Embryonic facial prominence (tissue), 1 donor: ENCODE data around the gene MAN1B1.
"Not testable (repeated sequence)": the region's sequence is repeated elsewhere in the genome, so short reads cannot be mapped to it uniquely, and the experiment has no call there.

Experiments
- DNase-seq: peaks from one replicate; pipeline ENCODE4 v3.0.0-alpha.2; 2016; ENCODE audit errors: extremely low spot score

The MAN1B1 gene

GRCh38 chr9:137110147-137110910, 23.5 kb downstream of the MAN1B1 start:
- DNase-seq = no peak

GRCh38 chr9:137110911-137111787, 24.4 kb downstream of the MAN1B1 start:
- DNase-seq = no peak

GRCh38 chr9:137111788-137112563, 25.2 kb downstream of the MAN1B1 start:
- DNase-seq = no peak

GRCh38 chr9:137112564-137113384, 26.0 kb downstream of the MAN1B1 start:
- DNase-seq = no peak

- no peak for DNase-seq
These were observed 26.8 kb downstream of the MAN1B1 start for GRCh38 chr9:137113385-137114159.

- no peak for DNase-seq
These were observed 27.4 kb downstream of the MAN1B1 start for GRCh38 chr9:137114220-137114612.

- DNase-seq = no peak
These were observed 28.0 kb downstream of the MAN1B1 start, which contains the start of gene DPP7 for GRCh38 chr9:137114613-137115393. TSS of gene DPP7 (minus strand) at chr9:137114733. CDS start at chr9:137114713, 20 bp downstream.

- DNase-seq = no peak
These were observed 28.7 kb downstream of the MAN1B1 start for GRCh38 chr9:137115394-137116026.

- DNase-seq = no peak
These were observed 29.3 kb downstream of the MAN1B1 start for GRCh38 chr9:137116027-137116507.

GRCh38 chr9:137116728-137117127, 29.9 kb downstream of the MAN1B1 start:
- DNase-seq = no peak

- DNase-seq = no peak
These were observed 30.5 kb downstream of the MAN1B1 start for GRCh38 chr9:137117269-137117731.

GRCh38 chr9:137118092-137118603, 31.4 kb downstream of the MAN1B1 start:
- DNase-seq = not testable (repeated sequence)

GRCh38 chr9:137121927-137122795, 35.4 kb downstream of the MAN1B1 start:
- not testable (repeated sequence) for DNase-seq

GRCh38 chr9:137122796-137123467, 36.1 kb downstream of the MAN1B1 start:
- not testable (repeated sequence) for DNase-seq

GRCh38 chr9:137123468-137123837, 36.7 kb downstream of the MAN1B1 start:
- DNase-seq = no peak

- DNase-seq = not testable (repeated sequence)
These were observed 37.2 kb downstream of the MAN1B1 start for GRCh38 chr9:137123952-137124462.

GRCh38 chr9:137126786-137127185, 40.0 kb downstream of the MAN1B1 start:
- DNase-seq = no peak
